WERI-Rb-1 (cell line): ENCODE results near the gene TFF3.

Source experiments
- DNase-seq: peaks from one replicate; pipeline ENCODE4 v3.0.0-alpha.2; 2020
- H3K27ac ChIP-seq: fragments of 250-450 bp; sonication (Bioruptor Pico); 2 replicates; pipeline ENCODE4 v1.5.1; 2020; ENCODE audit warnings: mild to moderate bottlenecking, moderate library complexity
- H3K27me3 ChIP-seq: fragments of 250-450 bp; sonication (Bioruptor Pico); 2 replicates; pipeline ENCODE4 v1.5.1; 2021; ENCODE audit warnings: mild to moderate bottlenecking, low read depth, moderate library complexity; ENCODE audit not compliant: insufficient read depth, severe bottlenecking
- H3K36me3 ChIP-seq: fragments of 250-450 bp; sonication (Bioruptor Pico); 2 replicates; pipeline ENCODE4 v1.5.1; 2020; ENCODE audit warnings: mild to moderate bottlenecking, moderate library complexity
- H3K4me3 ChIP-seq: 2 replicates; pipeline ENCODE4 v1.5.1; 2011; ENCODE audit warnings: low read depth, mild to moderate bottlenecking, control low read depth, low read length
- H3K9me3 ChIP-seq: fragments of 250-450 bp; sonication (Bioruptor Pico); 2 replicates; pipeline ENCODE4 v1.5.1; 2021; ENCODE audit warnings: mild to moderate bottlenecking, moderate library complexity; ENCODE audit not compliant: severe bottlenecking
- CTCF ChIP-seq: IDR thresholded peaks from 2 replicates; pipeline ENCODE4 v1.5.1; 2011; ENCODE audit warnings: low read depth, mild to moderate bottlenecking, control low read depth, inconsistent platforms, low read length

The TFF3 gene

DNA sequence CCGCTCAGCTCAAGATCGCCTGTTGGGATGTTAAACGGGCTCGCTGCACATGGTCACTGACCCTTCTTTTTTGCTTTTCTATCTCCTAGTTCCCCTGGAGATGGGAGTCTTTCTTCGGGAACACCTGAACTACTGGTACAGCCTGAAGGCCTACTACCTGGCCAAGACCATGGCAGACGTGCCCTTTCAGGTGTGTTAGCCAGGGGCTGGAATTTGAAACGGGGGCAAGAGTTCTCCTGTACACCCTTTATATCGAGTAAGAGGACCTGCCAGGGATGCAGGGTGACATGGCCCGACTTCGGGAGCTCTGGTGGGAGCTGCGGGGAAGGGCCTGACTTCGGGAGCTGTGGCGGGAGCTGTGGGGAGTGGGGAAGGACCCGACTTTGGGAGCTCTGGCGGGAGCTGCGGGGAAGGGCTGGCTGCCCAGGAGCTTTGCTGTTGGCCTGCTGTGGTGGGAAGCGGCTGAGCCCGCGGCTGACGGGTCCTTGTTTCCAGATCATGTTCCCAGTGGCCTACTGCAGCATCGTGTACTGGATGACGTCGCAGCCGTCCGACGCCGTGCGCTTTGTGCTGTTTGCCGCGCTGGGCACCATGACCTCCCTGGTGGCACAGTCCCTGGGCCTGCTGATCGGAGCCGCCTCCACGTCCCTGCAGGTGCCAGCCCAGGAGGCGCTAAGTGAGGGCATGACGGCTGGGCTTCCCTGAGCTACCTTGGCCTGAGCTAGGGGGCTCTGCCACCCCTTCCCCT lies 24.0 kb downstream of the TFF3 start:
- TF ChIP-seq CTCF: no peak
- DNase-seq: no peak
- H3K36me3 ChIP-seq: peaks cover 55% of the 10 kb centered on the region

GRCh38 chr21:42290505-42290904 lies 24.7 kb downstream of the TFF3 start:
- Histone ChIP-seq H3K27ac (no peak overlapping the region), H3K27me3 (no peaks in the 10 kb centered on the region), H3K9me3 (no peaks in the 10 kb centered on the region), H3K4me3 (no peak overlapping the region), H3K36me3 (peaks cover 60% of the 10 kb centered on the region)
- no peak for DNase-seq
- no peak for TF ChIP-seq CTCF

More for the DNA sequence above, 24.0 kb downstream of the TFF3 start:
- Histone ChIP-seq H3K27ac (no peak overlapping the region), H3K9me3 (no peaks in the 10 kb centered on the region), H3K27me3 (no peaks in the 10 kb centered on the region), H3K4me3 (no peak overlapping the region)

GRCh38 chr21:42289926-42290325 lies 25.3 kb downstream of the TFF3 start:
- no peak for TF ChIP-seq CTCF
- H3K27me3 ChIP-seq: no peaks in the 10 kb centered on the region
- no peak overlapping the region for H3K4me3 ChIP-seq
- no peaks in the 10 kb centered on the region for H3K9me3 ChIP-seq
- DNase-seq: no peak
- peaks cover 60% of the 10 kb centered on the region for H3K36me3 ChIP-seq
- no peak overlapping the region for H3K27ac ChIP-seq

GRCh38 chr21:42288962-42289361 lies 26.2 kb downstream of the TFF3 start:
- no peak overlapping the region for H3K27ac ChIP-seq
- H3K4me3 ChIP-seq: no peak overlapping the region
- H3K36me3 ChIP-seq: peaks cover 57% of the 10 kb centered on the region
- H3K9me3 ChIP-seq: no peaks in the 10 kb centered on the region
- H3K27me3 ChIP-seq: no peaks in the 10 kb centered on the region
- TF ChIP-seq CTCF: no peak
- no peak for DNase-seq

- H3K9me3 ChIP-seq: no peaks in the 10 kb centered on the region
- no peak overlapping the region for H3K27ac ChIP-seq
- no peak for DNase-seq
- no peak for TF ChIP-seq CTCF
- no peaks in the 10 kb centered on the region for H3K27me3 ChIP-seq
- no peak overlapping the region for H3K4me3 ChIP-seq
- peaks cover 55% of the 10 kb centered on the region for H3K36me3 ChIP-seq
Observed at GRCh38 chr21:42287193-42288083, 27.8 kb downstream of the TFF3 start.
